Aorta (tissue), 5 donors: ENCODE data around the gene ERH. TPM values are rescaled to one million over a fixed set of nuclear protein-coding genes. Genes with fewer than 3 reads are reported as not detected.
A peak's percentile ranks its signal among the peaks of the same experiment; 100 is the strongest.
"Not testable (repeated sequence)": the region's sequence is repeated elsewhere in the genome, so short reads cannot be mapped to it uniquely, and the experiment has no call there.

ENCODE experiments used
- ATAC-seq: fragments of 200-7000 bp; cut with Tn5 transposase; one replicate; pipeline ENCODE4 v1.9.1; 2022; ENCODE audit warnings: moderate library complexity; ENCODE audit not compliant: low FRiP score
- DNase-seq, 2 donors: peaks; one replicate each; pipeline ENCODE4 v3.0.0-alpha.2; 2020
- H3K27ac ChIP-seq, 2 donors: one replicate each; pipeline ENCODE4 v1.5.1; 2013; ENCODE audit warnings: low read length in 2 of 2, mild to moderate bottlenecking in 2 of 2, moderate library complexity in 2 of 2, control low read depth in 1 of 2, inconsistent platforms in 1 of 2, low read depth in 1 of 2
- H3K27me3 ChIP-seq, 2 donors: one replicate each; pipeline ENCODE4 v1.6.1; 2013; ENCODE audit warnings: control low read depth in 1 of 2, low read length in 1 of 2, mild to moderate bottlenecking in 1 of 2, moderate library complexity in 1 of 2; ENCODE audit not compliant: insufficient read depth in 2 of 2, control insufficient read depth in 1 of 2
- H3K36me3 ChIP-seq, 2 donors: one replicate each; pipeline ENCODE4 v1.6.1; 2013; ENCODE audit warnings: control low read depth in 1 of 2, low read length in 1 of 2, mild to moderate bottlenecking in 1 of 2; ENCODE audit not compliant: insufficient read depth in 2 of 2, control insufficient read depth in 1 of 2
- H3K4me1 ChIP-seq, 2 donors: one replicate each; pipeline ENCODE4 v1.6.1; 2013; ENCODE audit warnings: low read length in 2 of 2, control low read depth in 1 of 2, mild to moderate bottlenecking in 1 of 2, moderate library complexity in 1 of 2; ENCODE audit not compliant: insufficient read depth in 2 of 2, control insufficient read depth in 1 of 2
- H3K4me3 ChIP-seq, 2 donors: one replicate each; pipeline ENCODE4 v1.5.1; 2013; ENCODE audit warnings: low read length in 2 of 2, control low read depth in 1 of 2, mild to moderate bottlenecking in 1 of 2
- H3K9me3 ChIP-seq: one replicate; pipeline ENCODE4 v1.6.1; 2013; ENCODE audit warnings: mild to moderate bottlenecking, low read length; ENCODE audit not compliant: control insufficient read depth
- WGBS, 2 donors: extraction: QIAGEN DNeasy Blood & Tissue Kit; methylation state at CpG; one replicate each; pipeline ENCODE4 v1.1.7; 2013; 5-methylcytosine and 5-hydroxymethylcytosine counted together
- intact Hi-C, 2 donors: fragments of 100-400 bp; cut with DNase I; formaldehyde crosslinking; loops; one replicate each; pipeline versions ENCODE4 v1.14.2 to v1.15.0; 2022
- polyA plus RNA-seq, 2 donors: library from polyadenylated mRNA; stranded (reverse); fragments of 200-250 nt; gene quantifications; one replicate each; pipeline ENCODE4 v1.2.3, GENCODE V29; 2013
- total RNA-seq, 2 donors: library from RNA; stranded (reverse); fragmentation: NEBNext Ultra II Directional; extraction: Animal tissue kit (Norgen Biotek cat#: 25700); gene quantifications; one replicate each; pipeline ENCODE4 v1.2.1, GENCODE V29; 2021
- donor health status: healthy with polysubstance abuse.
- donor health status: Bipolar disorder and iron deficiency.
- donor health status: DM: no; HTN: no; CAD: no.
- donor health status: DM: no; HTN: no; CAD: no.
- donor health status: DM: yes; HTN: yes; CAD: no.

The ERH gene
- total and polyA plus RNA-seq, 4 donors: 99.0 to 136 (median 117) TPM

- DNase-seq (no peak), ATAC-seq (no peak)
- Histone ChIP-seq H3K4me1 (no peaks in the 10 kb centered on the region), H3K9me3 (no peaks in the 10 kb centered on the region), H3K27ac (no peak overlapping the region), H3K4me3 (no peak overlapping the region), H3K27me3 (no peaks in the 10 kb centered on the region), H3K36me3 (no peaks in the 10 kb centered on the region)
- WGBS, 2 donors: 94 to 96% methylated on average over 5 of the region's 5 CpGs
- intact Hi-C loops: loop anchor here in 1 of 2 donors (10.0 kb wide), 1 partner anchor 50 kb away; no protein-coding TSS in a partner anchor
Observed at GRCh38 chr14:69404883-69405282, 6.8 kb upstream of the ERH start.

- DNase-seq (no peak), ATAC-seq (no peak)
- no peak overlapping the region for H3K4me3 ChIP-seq
- no peaks in the 10 kb centered on the region for H3K27me3 ChIP-seq
- H3K4me1 ChIP-seq: no peaks in the 10 kb centered on the region
- H3K36me3 ChIP-seq: no peaks in the 10 kb centered on the region
- WGBS, 2 donors: 96% methylated on average over 3 of the region's 3 CpGs
- intact Hi-C loops: loop anchor here in 1 of 2 donors (10.0 kb wide), 1 partner anchor 50 kb away; no protein-coding TSS in a partner anchor
- no peak overlapping the region for H3K27ac ChIP-seq
- no peaks in the 10 kb centered on the region for H3K9me3 ChIP-seq
Observed at GRCh38 chr14:69404478-69404877, 6.4 kb upstream of the ERH start.

- Histone ChIP-seq H3K4me1 (no peaks in the 10 kb centered on the region), H3K27ac (no peak overlapping the region), H3K4me3 (no peak overlapping the region), H3K9me3 (no peaks in the 10 kb centered on the region), H3K27me3 (no peaks in the 10 kb centered on the region), H3K36me3 (no peaks in the 10 kb centered on the region)
- DNase-seq (no peak), ATAC-seq (no peak)
- 33 to 46% methylated on average over 2 of the region's 2 CpGs for WGBS, 2 donors
- intact Hi-C loops: loop anchor here in 1 of 2 donors (10.0 kb wide), 1 partner anchor 53 kb away; no protein-coding TSS in a partner anchor
Observed at GRCh38 chr14:69401841-69402240, 3.7 kb upstream of the ERH start.

GRCh38 chr14:69400154-69400553 lies 2.1 kb upstream of the ERH start:
- Histone ChIP-seq H3K9me3 (no peaks in the 10 kb centered on the region), H3K36me3 (no peaks in the 10 kb centered on the region), H3K4me1 (no peaks in the 10 kb centered on the region), H3K27ac (no peak overlapping the region), H3K27me3 (no peaks in the 10 kb centered on the region), H3K4me3 (peak overlapping the region in 1 of 2 donors; percentile 6)
- ATAC-seq: no peak
- no peak for DNase-seq
- WGBS, 2 donors: 78 to 79% methylated on average over 6 of the region's 6 CpGs
- intact Hi-C loops: loop anchor here in 1 of 2 donors (10.0 kb wide), 1 partner anchor 55 kb away; no protein-coding TSS in a partner anchor

GRCh38 chr14:69399750-69400149 lies 1.7 kb upstream of the ERH start:
- no peak overlapping the region for H3K27ac ChIP-seq
- intact Hi-C loops: loop anchor here in 1 of 2 donors (5.0 to 10.0 kb wide), 2 partner anchors 55 to 82 kb away; no protein-coding TSS in a partner anchor
- H3K36me3 ChIP-seq: no peaks in the 10 kb centered on the region
- no peaks in the 10 kb centered on the region for H3K27me3 ChIP-seq
- 91 to 92% methylated on average over 8 of the region's 8 CpGs for WGBS, 2 donors
- no peak for DNase-seq
- no peaks in the 10 kb centered on the region for H3K9me3 ChIP-seq
- H3K4me1 ChIP-seq: no peaks in the 10 kb centered on the region
- no peak for ATAC-seq
- peak overlapping the region in 1 of 2 donors; percentile 69 for H3K4me3 ChIP-seq

- intact Hi-C loops: loop anchor here in 1 of 2 donors (5.0 kb wide), 1 partner anchor 82 kb away; no protein-coding TSS in a partner anchor
- peak overlapping the region in 1 of 2 donors; percentile 48 for H3K27ac ChIP-seq
- DNase-seq: no peak
Observed at GRCh38 chr14:69398818-69399210, 715 bp upstream of the ERH start.

GRCh38 chr14:69395929-69396328 lies 2.2 kb downstream of the ERH start:
- Histone ChIP-seq H3K27me3 (no peaks in the 10 kb centered on the region), H3K27ac (no peak overlapping the region), H3K36me3 (peaks cover 1 to 10% of the 10 kb centered on the region in 2 donors), H3K4me1 (no peaks in the 10 kb centered on the region), H3K9me3 (no peaks in the 10 kb centered on the region), H3K4me3 (no peak overlapping the region)
- intact Hi-C loops: loop anchor here in 1 of 2 donors (5.0 kb wide), 1 partner anchor 79 kb away; no protein-coding TSS in a partner anchor
- ATAC-seq (no peak), DNase-seq (no peak)
- WGBS, 2 donors: 79 to 86% methylated on average over 4 of the region's 4 CpGs

More at GRCh38 chr14:69398818-69399210, 715 bp upstream of the ERH start:
- Histone ChIP-seq H3K4me1 (no peaks in the 10 kb centered on the region), H3K9me3 (no peaks in the 10 kb centered on the region), H3K4me3 (peak overlapping the region; percentile 69 to 77), H3K36me3 (peaks cover 0 to 6% of the 10 kb centered on the region in 2 donors), H3K27me3 (no peaks in the 10 kb centered on the region)
- 0 to 1% methylated on average over 18 of the region's 18 CpGs for WGBS, 2 donors
- no peak for ATAC-seq

GRCh38 chr14:69392481-69392880 lies 5.6 kb downstream of the ERH start:
- WGBS, 2 donors: 94 to 95% methylated on average over 3 of the region's 3 CpGs
- Histone ChIP-seq H3K4me1 (no peaks in the 10 kb centered on the region), H3K36me3 (peaks cover 1 to 10% of the 10 kb centered on the region in 2 donors), H3K27me3 (no peaks in the 10 kb centered on the region), H3K4me3 (no peak overlapping the region), H3K27ac (no peak overlapping the region), H3K9me3 (no peaks in the 10 kb centered on the region)
- DNase-seq: no peak
- intact Hi-C loops: no loop called here
- ATAC-seq: no peak

GRCh38 chr14:69391400-69391799 lies 6.7 kb downstream of the ERH start:
- ATAC-seq, DNase-seq, H3K9me3 ChIP-seq, H3K27me3 ChIP-seq, H3K27ac ChIP-seq, intact Hi-C loops, H3K4me1 ChIP-seq, H3K36me3 ChIP-seq, H3K4me3 ChIP-seq: not testable (repeated sequence)
- 47 to 51% methylated on average over 8 of the region's 8 CpGs for WGBS, 2 donors
